Activated T-helper 2 cell treated with anti-CD3 and anti-CD28 coated beads, Interferon-gamma antibody, Interleukin-2, Interleukin-4, amounts not matched to agents 10 μg/mL and 5 μg/mL and 100 μg/mL, durations not matched to agents 14 hours and 24 hours and 36 hours (primary cell): Measurements from ENCODE around the gene MCCD1. TPM values are rescaled to one million over a fixed set of nuclear protein-coding genes. Genes with fewer than 3 reads are reported as not detected.

Experiments used
- DNase-seq: peaks from one replicate; pipeline ENCODE4 v3.0.0; 2021; ENCODE audit warnings: low spot score
- H3K27ac Mint-ChIP-seq: one replicate; pipeline ENCODE4 v1.8.0; 2021; ENCODE audit warnings: mixed read lengths
- H3K27me3 Mint-ChIP-seq: one replicate; pipeline ENCODE4 v1.8.0; 2021; ENCODE audit warnings: low read depth, mixed read lengths
- H3K36me3 Mint-ChIP-seq: one replicate; pipeline ENCODE4 v1.8.0; 2021; ENCODE audit warnings: low read depth, mixed read lengths
- H3K4me1 Mint-ChIP-seq: one replicate; pipeline ENCODE4 v1.8.0; 2021; ENCODE audit warnings: low read depth, mixed read lengths
- H3K4me3 Mint-ChIP-seq: one replicate; pipeline ENCODE4 v1.8.0; 2021; ENCODE audit warnings: low read depth, mild to moderate bottlenecking, moderate library complexity, mixed read lengths
- H3K9me3 Mint-ChIP-seq: one replicate; pipeline ENCODE4 v1.8.0; 2021; ENCODE audit warnings: mixed read lengths
- intact Hi-C: fragments of 100-400 bp; cut with micrococcal nuclease; formaldehyde crosslinking; loops from one replicate; pipeline ENCODE4 v1.15.1; 2023
- total RNA-seq: library from RNA; stranded (reverse); gene quantifications from 2 replicates; pipeline ENCODE4 v1.2.3, GENCODE V29; 2022

The MCCD1 gene
- total RNA-seq, 1 donor from 2014 or later, result not detected

DNA sequence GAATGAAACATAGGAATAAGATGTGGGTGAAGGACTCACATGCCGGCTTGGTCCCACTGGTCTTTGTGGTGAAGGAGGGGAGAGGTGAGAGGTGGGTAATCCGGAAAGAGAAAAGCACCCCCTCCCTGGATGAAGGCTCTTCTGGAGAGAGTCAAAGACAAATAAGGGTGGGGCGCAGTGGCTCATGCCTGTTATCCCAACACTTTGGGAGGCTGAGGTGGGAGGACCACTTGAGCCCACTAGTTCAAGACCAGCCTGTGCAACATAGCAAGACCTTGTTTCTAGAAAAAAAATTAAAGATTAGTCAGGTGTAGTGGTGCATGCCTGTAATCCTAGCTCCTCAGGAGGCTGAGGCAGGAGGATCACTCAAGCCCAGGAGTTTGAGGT, 50.4 kb downstream of the MCCD1 start:
- Mint-ChIP-seq H3K36me3 (peaks cover 49% of the 10 kb centered on the region), H3K4me3 (peak overlapping the region; percentile 76), H3K27me3 (no peaks in the 10 kb centered on the region), H3K4me1 (peaks cover 66% of the 10 kb centered on the region), H3K9me3 (no peaks in the 10 kb centered on the region), H3K27ac (peak overlapping the region; percentile 27)
- DNase-seq, result no peak
- intact Hi-C loops, result loop anchor here (10.0 kb wide), 1 partner anchor 246 kb away; the partner anchor contains the start of gene HSPA1B

Other genes with a start within 250 kb of the MCCD1 start
- 3,580 and 3,693 TPM in 2 replicates for gene HLA-B, start 171.8 kb upstream of the MCCD1 start, total RNA-seq
- 5.6 and 6.0 TPM in 2 replicates for gene MICA, start 125.4 kb upstream of the MCCD1 start, total RNA-seq
- 30.6 and 31.5 TPM in 2 replicates for gene MICB, start 30.8 kb upstream of the MCCD1 start, total RNA-seq
- gene DDX39B, start 13.0 kb downstream of the MCCD1 start, total RNA-seq, result 579 and 583 TPM in 2 replicates
- gene ATP6V1G2, start 17.6 kb downstream of the MCCD1 start, total RNA-seq, result 0.69 and 0.82 TPM in 2 replicates
- gene NFKBIL1, start 18.6 kb downstream of the MCCD1 start, total RNA-seq, result 15.7 and 17.6 TPM in 2 replicates
- 293 and 308 TPM in 2 replicates for gene LTA, start 43.3 kb downstream of the MCCD1 start, total RNA-seq
- gene TNF, start 46.6 kb downstream of the MCCD1 start, total RNA-seq, result 94.4 and 96.8 TPM in 2 replicates
- 16.3 and 16.6 TPM in 2 replicates for gene LTB, start 53.5 kb downstream of the MCCD1 start, total RNA-seq
- gene LST1, start 57.3 kb downstream of the MCCD1 start, total RNA-seq, result 10.2 and 14.6 TPM in 2 replicates
- 8.0 and 9.3 TPM in 2 replicates for gene NCR3, start 64.0 kb downstream of the MCCD1 start, total RNA-seq
- gene AIF1, start 86.3 kb downstream of the MCCD1 start, total RNA-seq, result 71.8 and 78.2 TPM in 2 replicates
- 298 and 304 TPM in 2 replicates for gene PRRC2A, start 91.8 kb downstream of the MCCD1 start, total RNA-seq
- gene BAG6, start 123.7 kb downstream of the MCCD1 start, total RNA-seq, result 330 and 335 TPM in 2 replicates
- 2.3 and 2.4 TPM in 2 replicates for gene APOM, start 126.9 kb downstream of the MCCD1 start, total RNA-seq
- 18.1 and 19.3 TPM in 2 replicates for gene C6orf47, start 131.8 kb downstream of the MCCD1 start, total RNA-seq
- 31.5 and 34.7 TPM in 2 replicates for gene GPANK1, start 136.0 kb downstream of the MCCD1 start, total RNA-seq
- gene CSNK2B, start 137.1 kb downstream of the MCCD1 start, total RNA-seq, result 266 and 279 TPM in 2 replicates
- gene LY6G5B, start 141.0 kb downstream of the MCCD1 start, total RNA-seq, result 31.0 and 32.1 TPM in 2 replicates
- 4.6 and 4.8 TPM in 2 replicates for gene LY6G5C, start 152.1 kb downstream of the MCCD1 start, total RNA-seq
- gene ABHD16A, start 174.4 kb downstream of the MCCD1 start, total RNA-seq, result 51.4 and 52.7 TPM in 2 replicates
- not detected in 2 replicates for gene LY6G6F, start 177.9 kb downstream of the MCCD1 start, total RNA-seq
- gene LY6G6D, start 186.4 kb downstream of the MCCD1 start, total RNA-seq, result not detected in 2 replicates
- not detected in 2 replicates for gene LY6G6C, start 192.8 kb downstream of the MCCD1 start, total RNA-seq
- not detected in 2 replicates for gene MPIG6B, start 194.4 kb downstream of the MCCD1 start, total RNA-seq
- 5.8 and 7.7 TPM in 2 replicates for gene DDAH2, start 200.3 kb downstream of the MCCD1 start, total RNA-seq
- gene CLIC1, start 207.6 kb downstream of the MCCD1 start, total RNA-seq, result 412 and 423 TPM in 2 replicates
- gene MSH5, start 211.0 kb downstream of the MCCD1 start, total RNA-seq, result 82.8 and 93.3 TPM in 2 replicates
- gene SAPCD1, start 233.7 kb downstream of the MCCD1 start, total RNA-seq, result 16.4 and 18.9 TPM in 2 replicates
- 5.6 and 5.9 TPM in 2 replicates for gene VWA7, start 248.4 kb downstream of the MCCD1 start, total RNA-seq